Measurements from ENCODE around the gene RORC. TPM values are rescaled to one million over a fixed set of nuclear protein-coding genes. Genes with fewer than 3 reads are reported as not detected.

Gene RORC
- polyA plus RNA-seq, 6 donors from 2014 or later, result 0.08 TPM; not detected in 5

- Mint-ChIP-seq H3K4me3 (no peak overlapping the region), H3K27me3 (peaks cover 20 to 37% (median 34%) of the 10 kb centered on the region in 3 donors), H3K27ac (no peak overlapping the region), H3K36me3 (peaks cover 0 to 4% of the 10 kb centered on the region in 2 donors), H3K9me3 (no peaks in the 10 kb centered on the region), H3K4me1 (peaks cover 20 to 25% (median 24%) of the 10 kb centered on the region in 3 donors)
- ATAC-seq (ENCODE audit: low read depth in 2 of 2) (no peak), DNase-seq (no peak)
These were observed 27.7 kb downstream of the RORC start for GRCh38 chr1:151803915-151804314.

DNA sequence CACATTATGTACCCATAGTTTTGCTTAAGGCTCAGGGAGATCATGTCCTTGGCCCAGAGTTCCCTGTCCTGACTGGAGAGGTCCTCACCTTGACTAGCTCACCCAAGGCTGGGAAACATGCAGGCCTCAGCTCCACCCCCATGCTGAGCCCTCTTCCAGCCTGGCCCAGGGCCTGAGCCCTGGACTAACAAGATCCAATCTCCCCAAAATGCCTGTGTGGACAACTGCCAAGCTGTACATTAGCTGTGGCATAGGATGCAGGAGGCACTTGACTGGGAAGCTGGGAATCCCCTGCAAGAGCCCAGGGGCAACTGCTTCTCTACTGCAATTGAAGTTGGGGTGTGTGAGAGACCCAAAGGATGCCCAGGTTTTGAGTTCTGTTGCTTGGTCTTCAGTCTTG is 28.4 kb downstream of the RORC start:
- Mint-ChIP-seq H3K4me1 (peaks cover 20 to 25% (median 24%) of the 10 kb centered on the region in 3 donors), H3K27me3 (peaks cover 20 to 40% (median 35%) of the 10 kb centered on the region in 3 donors), H3K4me3 (no peak overlapping the region), H3K9me3 (no peaks in the 10 kb centered on the region), H3K27ac (peak overlapping the region in 1 of 6 donors; percentile 6), H3K36me3 (peaks cover 0 to 4% of the 10 kb centered on the region in 2 donors)
- no peak for DNase-seq
- ATAC-seq (ENCODE audit: low read depth in 2 of 2), result no peak

GRCh38 chr1:151802372-151802771 is 29.2 kb downstream of the RORC start:
- no peak overlapping the region for H3K4me3 Mint-ChIP-seq
- H3K36me3 Mint-ChIP-seq, result peaks cover 0 to 4% of the 10 kb centered on the region in 2 donors
- H3K27ac Mint-ChIP-seq, result no peak overlapping the region
- no peaks in the 10 kb centered on the region for H3K9me3 Mint-ChIP-seq
- peaks cover 15 to 19% (median 19%) of the 10 kb centered on the region in 3 donors for H3K4me1 Mint-ChIP-seq
- H3K27me3 Mint-ChIP-seq, result peaks cover 20 to 40% (median 35%) of the 10 kb centered on the region in 3 donors
- ATAC-seq (ENCODE audit: low read depth in 2 of 2) (no peak), DNase-seq (no peak)

- DNase-seq, result no peak
- Mint-ChIP-seq H3K4me1 (peaks cover 15 to 19% (median 19%) of the 10 kb centered on the region in 3 donors), H3K4me3 (no peak overlapping the region), H3K9me3 (no peaks in the 10 kb centered on the region), H3K27ac (no peak overlapping the region), H3K36me3 (peaks cover 0 to 4% of the 10 kb centered on the region in 2 donors), H3K27me3 (peaks cover 20 to 40% (median 35%) of the 10 kb centered on the region in 3 donors)
- no peak for ATAC-seq (ENCODE audit: low read depth in 2 of 2)
These were observed 29.8 kb downstream of the RORC start for GRCh38 chr1:151801846-151802245.

GRCh38 chr1:151801310-151801820 is 30.2 kb downstream of the RORC start:
- H3K4me1 Mint-ChIP-seq, result peaks cover 15 to 19% (median 19%) of the 10 kb centered on the region in 3 donors
- H3K9me3 Mint-ChIP-seq, result no peaks in the 10 kb centered on the region
- peaks cover 0 to 4% of the 10 kb centered on the region in 2 donors for H3K36me3 Mint-ChIP-seq
- H3K27me3 Mint-ChIP-seq, result peaks cover 20 to 40% (median 35%) of the 10 kb centered on the region in 3 donors
- DNase-seq (no peak), ATAC-seq (ENCODE audit: low read depth in 2 of 2) (no peak)
- no peak overlapping the region for H3K27ac Mint-ChIP-seq
- no peak overlapping the region for H3K4me3 Mint-ChIP-seq

- Mint-ChIP-seq H3K4me3 (no peak overlapping the region), H3K9me3 (no peaks in the 10 kb centered on the region), H3K27ac (no peak overlapping the region), H3K4me1 (peaks cover 15 to 19% (median 19%) of the 10 kb centered on the region in 3 donors), H3K27me3 (peaks cover 20 to 40% (median 35%) of the 10 kb centered on the region in 3 donors), H3K36me3 (peaks cover 0 to 4% of the 10 kb centered on the region in 2 donors)
- ATAC-seq (ENCODE audit: low read depth in 2 of 2) (no peak), DNase-seq (no peak)
These were observed 30.8 kb downstream of the RORC start for GRCh38 chr1:151800830-151801229.

DNA sequence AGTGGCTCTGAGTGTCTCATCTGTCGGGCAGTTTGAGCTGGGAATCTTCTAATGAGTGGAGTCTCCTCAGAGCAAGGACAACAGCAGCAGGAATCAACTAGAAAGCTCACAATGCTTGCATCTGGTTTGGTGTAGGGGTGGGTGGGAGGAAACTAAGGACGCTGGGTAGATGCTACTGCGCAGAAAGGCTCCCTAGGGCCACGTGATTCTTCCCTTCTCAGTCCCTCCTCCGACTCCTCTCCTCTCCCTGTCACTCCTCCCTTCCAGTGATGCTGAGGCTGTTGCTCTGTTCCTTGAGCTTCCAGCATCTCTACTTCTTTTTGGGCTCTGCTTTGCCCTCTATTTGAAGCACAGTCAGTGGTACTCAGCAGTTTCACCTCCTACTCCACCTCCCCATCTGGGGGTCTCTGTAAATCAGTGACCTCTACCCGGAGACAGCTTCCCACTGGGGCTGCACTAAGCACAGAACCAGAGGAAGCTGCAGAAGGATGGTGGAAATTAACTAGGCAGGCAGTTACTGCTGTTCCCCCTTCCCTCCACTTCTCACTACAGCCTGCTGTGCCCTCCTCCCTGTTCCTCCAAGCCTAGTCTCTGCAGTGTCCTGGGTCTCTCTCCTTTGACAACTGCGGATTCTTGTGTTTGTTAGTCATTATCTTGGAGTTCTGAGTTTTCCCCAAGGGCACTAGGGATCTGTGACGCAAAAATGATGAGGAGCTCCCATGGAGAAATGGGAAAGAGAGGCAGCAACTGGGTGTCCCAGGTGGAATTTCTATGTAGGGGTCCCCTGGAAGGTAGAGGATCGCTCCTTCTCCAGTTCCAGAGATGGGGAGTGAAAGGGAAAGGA is 32.2 kb downstream of the RORC start:
- ATAC-seq (ENCODE audit: low read depth in 2 of 2) (no peak), DNase-seq (no peak)
- peak overlapping the region in 2 of 6 donors; percentile 62 to 87 for H3K27ac Mint-ChIP-seq
- H3K27me3 Mint-ChIP-seq, result peaks cover 20 to 40% (median 35%) of the 10 kb centered on the region in 3 donors
- H3K4me1 Mint-ChIP-seq, result peaks cover 14 to 15% (median 14%) of the 10 kb centered on the region in 3 donors
- no peak overlapping the region for H3K4me3 Mint-ChIP-seq
- peaks cover 0 to 4% of the 10 kb centered on the region in 2 donors for H3K36me3 Mint-ChIP-seq
- no peaks in the 10 kb centered on the region for H3K9me3 Mint-ChIP-seq

DNA sequence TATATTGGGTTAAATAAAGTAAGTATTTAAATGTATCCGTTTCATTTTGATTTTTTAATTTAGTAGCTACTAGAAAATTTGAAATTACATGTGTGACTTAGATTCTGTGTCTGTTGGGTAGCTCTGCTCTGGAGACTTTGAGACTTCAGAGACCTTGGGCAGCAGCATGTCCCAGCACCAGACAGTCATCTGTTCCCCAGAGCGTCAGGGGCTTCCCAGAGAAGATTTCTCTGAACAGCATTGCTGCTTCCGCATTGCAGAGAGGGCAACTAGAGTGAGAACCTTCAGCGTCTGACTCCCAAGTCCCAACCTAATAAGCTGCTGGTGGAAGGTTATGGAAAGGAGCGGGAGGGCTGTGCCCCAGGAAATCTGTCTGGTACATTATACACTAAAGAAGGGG is 33.0 kb downstream of the RORC start:
- H3K9me3 Mint-ChIP-seq, result no peaks in the 10 kb centered on the region
- H3K36me3 Mint-ChIP-seq, result peaks cover 0 to 4% of the 10 kb centered on the region in 2 donors
- H3K27me3 Mint-ChIP-seq, result peaks cover 18 to 37% (median 29%) of the 10 kb centered on the region in 3 donors
- no peak for DNase-seq
- ATAC-seq (ENCODE audit: low read depth in 2 of 2), result no peak
- peaks cover 5 to 8% (median 7%) of the 10 kb centered on the region in 3 donors for H3K4me1 Mint-ChIP-seq
- no peak overlapping the region for H3K4me3 Mint-ChIP-seq
- H3K27ac Mint-ChIP-seq, result peak overlapping the region in 2 of 6 donors; percentile 62 to 84

DNA sequence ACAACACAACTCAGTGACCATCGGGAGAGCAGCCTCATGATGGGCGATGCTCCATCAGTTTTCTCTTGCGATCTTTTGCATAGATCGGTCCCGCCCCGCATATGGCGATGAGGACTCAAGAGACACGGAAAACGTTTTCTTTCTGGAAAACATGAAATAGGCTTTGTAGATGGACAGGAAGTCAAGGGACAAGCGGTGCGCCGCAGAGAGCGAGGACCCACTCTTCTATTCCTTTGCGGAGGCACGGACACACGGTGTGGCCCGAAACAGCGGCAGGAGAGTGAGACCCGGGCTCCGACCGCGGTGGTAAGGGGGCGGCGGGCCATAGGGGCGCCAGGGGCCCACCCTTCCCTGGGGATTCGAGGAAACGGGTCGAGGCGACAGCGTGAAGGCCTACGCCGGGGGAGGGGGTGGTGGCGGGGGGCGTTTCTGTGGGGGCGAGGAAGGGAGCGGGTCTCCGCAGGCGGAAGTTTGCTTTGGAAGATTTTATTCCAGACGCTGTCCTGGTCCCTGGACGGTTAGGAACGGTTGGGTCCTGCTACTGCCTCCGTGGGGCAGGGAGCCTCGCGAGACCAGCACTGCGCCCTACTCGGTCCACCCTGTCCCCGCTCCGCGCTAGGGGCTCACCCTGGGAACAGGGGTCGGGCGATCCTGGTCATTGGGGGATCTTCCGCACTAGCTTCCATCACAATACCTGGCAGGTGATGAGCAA is 40.5 kb downstream of the RORC start:
- H3K27me3 Mint-ChIP-seq, result no peaks in the 10 kb centered on the region
- H3K4me1 Mint-ChIP-seq, result peaks cover 11 to 21% (median 16%) of the 10 kb centered on the region in 3 donors
- peaks cover 0 to 6% of the 10 kb centered on the region in 2 donors for H3K36me3 Mint-ChIP-seq
- DNase-seq (no peak), ATAC-seq (ENCODE audit: low read depth in 2 of 2) (peak in 1 of 2 donors; percentile 0)
- no peaks in the 10 kb centered on the region for H3K9me3 Mint-ChIP-seq
- H3K4me3 Mint-ChIP-seq, result peak overlapping the region; percentile 92 to 99 (median 95)
- H3K27ac Mint-ChIP-seq, result peak overlapping the region; percentile 71 to 92 (median 85)

DNA sequence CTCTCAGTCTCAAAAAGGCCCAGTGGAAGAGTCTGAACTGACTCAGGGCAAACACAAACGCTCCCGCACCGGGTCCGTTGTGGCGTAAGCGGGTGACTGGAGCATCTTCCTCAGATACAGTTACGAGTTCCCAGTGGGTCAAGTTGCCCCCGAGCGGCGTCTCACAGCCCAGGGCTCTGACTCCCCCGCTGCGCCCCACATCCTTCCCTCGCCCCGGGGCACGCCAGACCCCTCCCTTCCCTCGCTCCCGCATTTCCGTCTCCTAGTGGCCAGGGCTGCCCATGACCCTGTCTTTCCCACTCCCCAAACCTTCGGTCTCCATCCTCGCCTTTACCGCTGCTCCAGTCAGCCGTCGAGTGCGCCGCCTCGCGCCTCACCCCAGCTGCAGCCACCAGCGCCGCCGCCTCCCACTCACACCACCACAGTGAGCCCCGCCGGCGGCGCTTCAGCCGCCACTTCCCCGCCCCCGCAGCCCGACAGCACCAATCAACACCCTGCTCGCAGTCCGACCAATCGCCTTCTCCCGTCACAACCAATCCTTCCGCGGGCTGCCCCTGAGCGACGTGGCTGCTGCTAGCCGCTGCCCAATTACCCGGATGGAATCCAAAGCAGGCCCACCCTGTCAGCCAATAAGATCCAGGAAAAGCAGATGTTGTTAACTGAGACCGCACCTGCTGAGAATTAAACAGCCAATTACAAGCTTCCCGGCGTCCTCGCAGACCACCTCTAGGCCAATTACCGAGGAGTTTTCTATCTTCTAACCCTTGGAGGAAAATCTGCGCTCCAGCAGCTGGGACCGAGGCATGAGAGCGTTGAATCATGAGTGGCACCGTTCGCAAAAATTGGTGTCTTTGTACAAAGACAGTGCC is 41.3 kb downstream of the RORC start, which contains the start of gene TDRKH:
Gene TDRKH (minus strand): TSS at position 430 of the 869 bp plus-strand sequence. CDS start 7,478 bp downstream, outside the sequence.
- Mint-ChIP-seq H3K9me3 (no peaks in the 10 kb centered on the region), H3K36me3 (peaks cover 0 to 6% of the 10 kb centered on the region in 2 donors), H3K27me3 (no peaks in the 10 kb centered on the region), H3K4me3 (peak within 1 kb of the TSS; percentile 92 to 99 (median 95)), H3K4me1 (peaks cover 11 to 21% (median 16%) of the 10 kb centered on the region in 3 donors), H3K27ac (peak within 1 kb of the TSS; percentile 71 to 92 (median 85))
- ATAC-seq (ENCODE audit: low read depth in 2 of 2) (peak; percentile 92 to 93), DNase-seq (peak; percentile 99)

DNA sequence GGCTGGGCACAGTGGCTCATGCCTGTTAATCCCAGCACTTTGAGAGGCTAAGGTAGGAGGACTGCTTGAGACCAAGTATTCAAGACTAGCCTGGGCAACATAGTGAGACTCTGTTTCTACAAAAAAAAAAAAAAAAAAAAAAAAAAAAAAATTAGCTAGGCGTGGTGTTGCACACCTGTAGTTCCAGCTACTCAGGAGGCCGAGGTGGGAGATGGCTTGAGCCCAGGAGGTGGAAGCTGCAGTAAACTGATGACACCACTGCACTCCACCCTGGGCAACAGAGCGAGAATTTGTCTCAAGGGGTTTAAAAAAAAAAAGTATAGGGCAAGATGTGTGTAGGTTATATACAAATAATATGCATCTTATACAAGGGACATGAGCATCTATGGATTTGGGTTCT is 43.9 kb downstream of the RORC start:
- H3K27ac Mint-ChIP-seq, result no peak overlapping the region
- H3K36me3 Mint-ChIP-seq, result peaks cover 0 to 6% of the 10 kb centered on the region in 2 donors
- no peak overlapping the region for H3K4me3 Mint-ChIP-seq
- no peak for DNase-seq
- no peak for ATAC-seq (ENCODE audit: low read depth in 2 of 2)
- no peaks in the 10 kb centered on the region for H3K9me3 Mint-ChIP-seq
- no peaks in the 10 kb centered on the region for H3K27me3 Mint-ChIP-seq
- H3K4me1 Mint-ChIP-seq, result peaks cover 11 to 21% (median 16%) of the 10 kb centered on the region in 3 donors

DNA sequence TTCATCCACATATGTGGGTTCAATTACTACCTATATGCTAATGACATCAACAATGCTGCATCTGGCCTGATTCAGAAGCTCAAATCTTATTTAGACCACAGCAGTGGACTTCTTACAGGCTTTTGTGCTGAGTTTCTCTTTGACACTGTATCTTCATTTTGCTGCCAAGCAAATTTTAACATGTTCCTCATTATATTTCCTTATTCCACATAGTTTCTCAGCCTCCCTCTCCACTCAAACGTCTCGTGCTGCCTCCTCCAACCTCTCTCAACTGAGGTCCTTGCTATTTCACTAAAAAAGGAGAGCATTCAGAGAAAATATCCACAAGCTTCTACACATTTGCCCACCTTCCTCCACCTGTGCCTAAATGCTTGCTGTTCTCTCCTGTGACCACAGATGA is 47.8 kb downstream of the RORC start:
- Mint-ChIP-seq H3K36me3 (peaks cover 7 to 15% of the 10 kb centered on the region in 2 donors), H3K4me3 (no peak overlapping the region), H3K4me1 (peaks cover 0 to 2% (median 0%) of the 10 kb centered on the region in 3 donors), H3K27ac (no peak overlapping the region), H3K9me3 (no peaks in the 10 kb centered on the region), H3K27me3 (no peaks in the 10 kb centered on the region)
- DNase-seq (no peak), ATAC-seq (ENCODE audit: low read depth in 2 of 2) (no peak)
